DMS 273 (cell line): Measurements from ENCODE around the gene TP63.

Source experiments
- DNase-seq: peaks from one replicate; lab custom pipeline; 2025; ENCODE audit not compliant: unreplicated experiment; lab: John Stamatoyannopoulos, UW

Gene TP63

GRCh38 chr3:189902230-189903186 lies 271.3 kb downstream of the TP63 start:
- no peak for DNase-seq

DNA sequence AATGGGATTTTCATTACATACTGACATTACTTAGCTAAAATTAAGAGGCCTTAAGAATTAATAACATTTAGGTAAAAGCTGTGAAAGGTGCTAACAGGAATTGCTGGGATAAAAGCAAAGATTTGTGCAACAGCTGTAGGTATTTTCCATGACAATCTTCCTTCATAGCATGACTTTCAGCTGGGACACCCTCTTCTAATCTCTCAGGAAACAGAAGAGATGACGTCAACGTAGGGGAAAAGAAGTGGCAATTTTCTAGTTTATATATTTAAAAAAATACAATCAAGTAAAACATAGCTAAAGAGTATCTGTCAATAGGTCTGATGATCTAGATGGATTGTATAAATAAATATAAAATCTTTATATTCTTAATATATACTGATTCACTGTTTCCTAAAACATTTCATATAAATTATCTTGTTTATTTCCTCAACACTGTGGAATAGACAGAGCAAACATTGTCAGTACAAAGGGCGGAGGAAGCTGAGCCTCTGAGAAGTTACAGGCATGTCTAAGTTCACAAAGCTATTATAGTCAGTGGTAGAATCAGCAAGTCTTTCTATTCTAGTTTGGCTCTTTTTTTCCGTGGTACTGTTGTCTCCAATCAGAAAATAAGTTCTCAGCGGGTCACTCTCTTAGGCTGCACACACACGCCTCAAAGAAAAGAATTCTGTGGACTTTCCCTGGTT lies 272.5 kb downstream of the TP63 start:
- DNase-seq = no peak

- DNase-seq = no peak
These were observed 276.6 kb downstream of the TP63 start for GRCh38 chr3:189907803-189908202.

DNA sequence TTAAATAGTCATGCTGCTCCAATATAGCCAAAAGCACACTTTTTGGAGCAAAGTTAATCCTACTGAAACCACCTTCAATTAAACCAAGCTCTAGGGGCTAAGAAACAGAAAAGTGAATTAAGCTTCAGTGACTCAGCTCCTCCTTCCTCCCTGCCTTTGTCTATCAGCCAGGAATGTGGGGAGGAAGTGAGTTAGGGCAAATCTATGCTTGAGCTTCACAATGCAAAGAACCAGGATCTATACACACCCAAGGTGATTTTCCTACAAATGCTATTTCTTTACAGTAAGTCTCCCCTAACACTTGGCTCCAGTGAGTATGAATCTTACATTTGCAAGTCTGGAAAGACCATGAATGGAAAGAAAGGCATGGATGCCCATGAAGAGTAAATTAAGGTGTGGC lies 277.5 kb downstream of the TP63 start:
- DNase-seq = no peak

- no peak for DNase-seq
These were observed 277.9 kb downstream of the TP63 start for GRCh38 chr3:189909139-189909538.

DNA sequence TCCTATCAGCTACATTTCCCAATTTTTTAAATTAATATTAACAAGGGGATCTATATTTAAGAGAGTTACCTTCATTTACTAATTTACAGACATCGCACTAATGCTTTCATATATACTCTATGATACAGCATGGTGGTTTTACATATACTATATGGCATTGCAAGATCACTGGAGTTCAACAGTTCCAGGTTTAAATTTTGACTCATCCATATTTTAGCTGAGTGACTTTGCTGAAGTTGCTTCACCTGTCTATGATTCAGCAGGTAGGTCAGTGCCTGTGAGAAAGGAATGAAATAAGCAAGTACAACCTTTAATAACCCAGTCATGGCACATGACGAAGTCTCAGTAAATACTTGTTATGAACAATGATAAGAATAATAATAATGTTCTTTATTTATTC lies 278.4 kb downstream of the TP63 start:
- no peak for DNase-seq

GRCh38 chr3:189911001-189911400 lies 279.8 kb downstream of the TP63 start:
- no peak for DNase-seq

DNA sequence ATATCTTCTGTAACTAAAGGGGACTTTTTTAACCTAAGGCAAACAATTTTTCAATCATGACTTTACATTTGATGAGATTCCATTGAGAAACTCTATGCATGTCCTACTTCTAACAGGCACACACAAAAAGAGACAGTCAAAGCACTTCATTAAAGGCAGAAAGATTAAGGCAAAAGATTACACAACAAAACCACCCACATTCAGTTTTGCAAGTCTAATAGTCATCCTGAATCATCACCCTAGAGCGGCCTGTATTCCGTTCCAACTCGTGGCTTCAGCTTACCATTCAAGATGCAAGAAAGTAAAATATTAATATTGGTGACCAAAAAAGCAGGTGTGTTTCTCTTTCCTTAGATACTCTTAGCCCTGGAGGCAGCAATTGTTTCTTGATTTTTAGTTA lies 283.6 kb downstream of the TP63 start:
- no peak for DNase-seq

GRCh38 chr3:189921770-189922169 lies 290.6 kb downstream of the TP63 start:
- no peak for DNase-seq

DNA sequence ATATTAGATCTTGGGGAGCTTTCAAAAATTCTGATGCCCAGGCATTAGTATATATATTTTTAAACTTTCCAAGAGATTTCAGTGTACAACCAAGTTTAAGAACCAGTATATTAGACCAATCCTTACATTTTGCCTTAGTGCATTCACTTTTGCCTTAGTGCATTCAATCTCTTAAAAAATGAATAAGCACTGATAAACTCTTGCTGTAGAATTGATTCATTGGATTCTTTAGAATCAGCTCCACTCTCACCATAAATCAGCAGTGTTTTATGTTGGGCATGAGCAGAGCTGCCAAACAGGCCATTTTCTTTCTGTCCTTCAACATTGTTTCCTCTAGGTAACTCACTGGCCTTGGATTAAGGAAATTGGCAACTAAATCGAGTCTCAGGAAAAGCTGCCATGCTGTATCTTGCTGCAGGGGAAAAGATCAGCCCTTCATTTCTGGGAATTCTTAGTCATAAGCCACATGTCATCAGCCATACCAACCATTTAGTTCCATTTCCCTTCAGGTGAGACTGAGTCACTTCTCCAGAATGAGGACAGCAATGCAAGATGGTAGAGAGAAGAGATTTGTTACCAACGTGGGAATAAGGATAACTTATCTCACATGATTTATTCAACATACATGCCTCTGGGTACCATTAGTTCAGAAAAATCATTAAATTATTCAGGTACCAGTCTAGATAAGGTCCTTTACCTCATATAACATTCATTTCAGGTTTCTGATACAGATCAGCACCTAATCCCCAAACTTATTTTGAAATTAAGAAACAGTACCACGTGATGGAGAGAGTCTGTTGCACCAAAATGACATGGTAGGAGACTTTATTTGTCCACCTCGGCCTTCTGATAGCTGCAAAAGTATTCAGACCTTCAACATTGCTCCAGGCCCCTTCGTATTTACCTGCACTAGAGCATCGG lies 297.0 kb downstream of the TP63 start:
- DNase-seq = no peak

- peak; percentile 64 for DNase-seq
These were observed 305.2 kb downstream of the TP63 start for GRCh38 chr3:189936201-189936945.

GRCh38 chr3:189937302-189938127 lies 306.3 kb downstream of the TP63 start:
- no peak for DNase-seq

GRCh38 chr3:189941125-189941524 lies 309.9 kb downstream of the TP63 start:
- no peak for DNase-seq

DNA sequence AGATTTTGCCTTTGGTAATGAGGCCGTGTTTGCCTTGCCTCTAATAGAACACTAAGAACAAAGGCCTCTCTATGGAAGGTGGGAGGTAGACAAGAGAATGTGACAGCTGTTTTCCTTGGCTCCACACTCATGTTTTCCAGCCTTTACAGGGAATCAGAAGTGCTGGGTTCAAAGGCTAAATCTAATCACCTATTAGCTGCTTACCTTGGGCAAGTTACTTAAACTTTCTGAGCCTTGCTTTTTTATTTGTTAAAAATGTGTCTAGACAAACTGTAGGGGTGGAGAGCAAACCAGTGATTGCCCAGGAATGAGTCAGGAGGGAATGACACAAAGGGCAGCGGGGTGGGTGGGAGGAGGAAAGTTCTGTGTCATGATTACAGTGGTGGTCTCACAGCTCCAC lies 310.5 kb downstream of the TP63 start:
- no peak for DNase-seq

DNA sequence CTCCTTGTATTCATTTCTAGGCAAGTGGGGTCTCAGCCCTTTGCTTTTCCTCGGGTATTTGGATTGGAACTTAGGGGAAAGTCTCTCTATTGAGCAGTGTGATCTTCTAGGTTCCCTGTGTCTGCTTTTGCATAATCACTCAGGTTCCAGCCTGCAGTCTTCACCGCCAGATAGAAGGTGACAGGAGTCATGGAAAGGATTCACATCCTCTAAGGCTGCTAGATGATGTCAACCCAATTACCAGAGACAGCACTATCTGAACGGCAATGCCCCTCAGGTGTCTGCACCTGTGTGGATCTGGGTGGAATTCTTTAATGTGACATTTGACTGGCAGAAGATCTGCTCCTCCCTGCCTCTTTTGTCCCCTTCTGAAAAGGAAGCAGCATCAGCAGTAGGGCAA lies 311.8 kb downstream of the TP63 start:
- DNase-seq = no peak

DNA sequence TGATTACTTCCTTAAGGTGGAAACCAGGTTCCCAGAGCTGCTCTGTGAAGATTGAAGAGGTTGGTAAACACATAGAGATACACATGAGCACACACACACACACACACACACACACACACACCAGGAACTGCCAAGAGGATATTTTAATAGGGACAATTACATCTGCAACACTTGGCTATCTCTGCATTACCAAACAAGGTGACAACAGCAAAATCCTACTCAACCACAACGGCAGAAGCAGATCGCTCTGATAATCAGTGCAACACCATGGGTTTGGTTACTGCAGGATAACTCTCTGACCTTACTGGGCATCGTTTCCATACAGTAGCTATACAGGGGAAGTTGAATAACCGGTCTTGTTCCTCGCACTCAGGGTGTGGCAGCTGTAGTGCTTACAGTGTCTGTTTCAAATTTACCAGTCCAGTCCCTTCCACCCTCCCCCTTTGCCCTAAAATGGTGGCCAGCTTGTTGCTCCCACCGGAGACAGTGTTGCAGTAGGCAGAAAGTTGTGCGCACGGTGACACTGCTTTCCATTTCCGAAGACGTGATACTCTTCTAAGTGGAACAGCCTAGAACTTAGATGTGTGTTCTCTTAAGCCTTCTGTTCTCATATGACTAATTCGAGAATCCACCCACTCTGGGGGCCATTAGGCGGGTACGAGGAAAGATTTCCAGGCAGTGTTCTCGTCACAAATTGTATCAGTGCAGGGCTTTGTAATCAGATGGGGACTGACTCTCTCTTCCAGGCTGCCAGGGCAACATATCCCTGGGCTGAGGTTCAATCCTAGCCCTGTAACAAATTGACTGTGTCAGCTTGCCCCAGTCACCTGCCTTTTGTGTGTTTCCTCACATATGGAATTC lies 313.3 kb downstream of the TP63 start:
- no peak for DNase-seq

DNA sequence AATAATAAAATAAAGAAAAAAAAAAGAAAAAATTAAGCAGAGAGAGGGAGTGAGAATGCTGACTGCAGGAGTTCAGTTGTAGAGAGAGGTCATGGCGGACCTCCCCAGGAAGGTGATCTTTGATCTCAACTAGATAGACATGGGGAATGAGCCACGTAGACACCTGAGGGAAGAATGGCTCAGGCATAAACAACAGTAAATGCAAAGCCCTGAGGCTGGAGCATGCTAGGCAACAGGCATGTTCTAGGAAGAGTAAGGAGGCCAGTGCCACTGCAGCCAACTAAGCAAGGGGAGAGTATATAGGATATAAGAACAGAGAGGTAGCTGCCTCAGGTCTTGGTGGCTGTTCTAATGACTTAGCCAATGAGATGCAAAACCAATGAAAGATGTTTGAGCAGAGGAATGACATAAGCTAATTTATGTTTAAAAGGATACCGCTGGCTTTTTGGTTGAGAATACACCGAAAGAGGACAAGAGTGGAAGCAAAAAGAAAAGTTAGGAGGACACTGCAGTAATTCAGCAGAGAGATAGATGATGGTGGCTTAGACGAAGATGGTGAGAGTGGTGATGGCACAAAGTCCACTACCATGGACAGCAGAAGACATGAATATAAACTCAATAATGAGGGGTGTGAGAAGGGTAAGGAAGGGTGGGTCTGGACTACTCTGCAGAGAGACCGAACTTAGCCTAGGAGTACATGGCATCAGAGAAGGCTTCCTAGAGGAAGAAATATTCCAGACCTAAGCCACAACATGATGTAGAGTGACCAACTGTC lies 314.9 kb downstream of the TP63 start:
- no peak for DNase-seq
